IPS DF 4.7 (cell line): ENCODE data around the gene GAS5.
"Not testable (repeated sequence)": the region's sequence is repeated elsewhere in the genome, so short reads cannot be mapped to it uniquely, and the experiment has no call there.

ENCODE experiments used
- DNase-seq: peaks from one replicate; pipeline ENCODE4 v3.0.0-alpha.2; 2013; ENCODE audit warnings: low spot score; ENCODE audit errors: extremely low read depth

GAS5 gene

GRCh38 chr1:173870252-173871075 is 2.7 kb upstream of the GAS5 start:
- no peak for DNase-seq

DNA sequence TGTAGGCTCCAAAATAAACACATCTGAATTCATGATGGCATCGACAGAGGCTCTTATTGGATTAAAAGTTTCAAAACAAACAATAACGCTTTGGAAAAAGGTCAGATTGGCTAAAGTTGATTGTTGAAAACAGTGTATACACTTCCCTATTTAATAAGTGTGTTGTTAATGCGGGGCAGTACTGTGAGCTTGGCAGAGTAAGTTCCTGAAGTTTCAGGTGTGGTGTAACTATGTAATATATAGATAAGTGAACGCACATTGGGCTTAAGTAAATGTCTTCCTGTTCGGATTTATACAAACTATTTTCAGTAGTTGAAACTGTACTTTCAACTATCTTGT is 1.2 kb upstream of the GAS5 start:
- no peak for DNase-seq

DNA sequence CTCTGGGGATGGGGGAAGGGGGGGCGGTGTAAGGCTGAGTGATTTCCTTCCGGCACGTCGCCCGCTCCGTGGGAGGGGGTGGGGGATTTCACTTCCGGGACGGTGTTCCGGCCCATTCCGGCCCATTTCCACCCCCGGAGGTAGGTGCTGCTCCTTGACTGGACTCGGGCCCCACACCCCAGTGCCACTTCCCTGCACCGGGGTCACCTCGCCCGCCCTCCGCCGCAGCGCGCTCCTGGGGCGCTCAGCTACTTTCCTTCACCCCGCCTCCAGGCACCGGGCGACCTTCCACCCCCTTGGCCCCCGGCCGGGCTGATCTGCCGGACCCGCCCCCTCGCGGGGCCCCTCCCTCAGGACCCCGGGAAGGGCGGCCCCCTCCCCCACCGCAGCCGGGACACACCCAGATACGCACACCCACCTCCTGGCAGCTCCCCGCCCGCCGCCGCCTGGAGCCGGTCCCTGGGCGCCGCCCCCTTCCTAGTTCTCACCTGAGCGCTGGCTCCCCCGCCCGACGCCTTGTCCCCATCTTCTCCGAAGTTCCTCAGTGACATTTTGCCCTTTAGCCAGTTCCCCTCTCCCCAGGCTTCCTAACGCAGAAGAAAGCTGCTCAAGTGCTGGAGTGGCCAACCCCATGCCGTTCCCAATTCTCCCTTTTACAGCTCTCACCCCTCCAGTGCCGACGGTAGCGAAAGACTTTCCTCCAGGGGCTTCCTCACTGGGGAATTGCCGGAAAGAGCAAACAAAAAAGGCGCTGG is 654 bp upstream of the GAS5 start, which contains the start of gene ZBTB37:
ZBTB37 (plus strand) TSS at position 115 of the 755 bp plus-strand sequence. CDS start 1,846 bp downstream, outside the sequence.
- no peak for DNase-seq

DNA sequence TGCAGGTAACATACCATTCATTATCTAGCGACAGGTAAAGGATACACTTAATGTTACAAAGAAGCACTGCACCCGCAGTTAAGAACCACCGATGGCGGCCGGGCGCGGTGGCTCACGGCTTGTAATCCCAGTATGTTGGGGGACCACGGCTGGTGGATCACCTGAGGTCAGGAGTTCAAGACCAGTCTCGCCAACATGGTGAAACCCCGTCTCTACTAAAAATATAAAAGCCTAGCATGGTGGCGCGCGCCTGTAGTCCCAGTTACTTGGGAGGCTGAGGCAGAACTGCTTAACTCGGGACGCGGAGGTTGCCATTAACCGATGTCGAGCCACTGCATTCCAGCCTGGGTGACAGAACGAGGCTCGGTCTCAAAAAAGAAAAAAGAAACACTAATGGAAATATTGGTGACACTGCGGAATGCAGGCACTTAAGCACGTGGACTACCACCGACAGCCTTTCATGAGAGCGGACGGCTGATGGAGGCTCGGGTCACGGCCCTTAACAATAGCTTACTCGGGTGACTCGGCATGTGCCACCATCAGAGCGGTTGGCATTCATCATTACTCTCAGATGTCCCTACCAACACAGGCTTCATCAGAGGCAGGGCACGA is 542 bp downstream of the GAS5 start:
- DNase-seq = no peak

DNA sequence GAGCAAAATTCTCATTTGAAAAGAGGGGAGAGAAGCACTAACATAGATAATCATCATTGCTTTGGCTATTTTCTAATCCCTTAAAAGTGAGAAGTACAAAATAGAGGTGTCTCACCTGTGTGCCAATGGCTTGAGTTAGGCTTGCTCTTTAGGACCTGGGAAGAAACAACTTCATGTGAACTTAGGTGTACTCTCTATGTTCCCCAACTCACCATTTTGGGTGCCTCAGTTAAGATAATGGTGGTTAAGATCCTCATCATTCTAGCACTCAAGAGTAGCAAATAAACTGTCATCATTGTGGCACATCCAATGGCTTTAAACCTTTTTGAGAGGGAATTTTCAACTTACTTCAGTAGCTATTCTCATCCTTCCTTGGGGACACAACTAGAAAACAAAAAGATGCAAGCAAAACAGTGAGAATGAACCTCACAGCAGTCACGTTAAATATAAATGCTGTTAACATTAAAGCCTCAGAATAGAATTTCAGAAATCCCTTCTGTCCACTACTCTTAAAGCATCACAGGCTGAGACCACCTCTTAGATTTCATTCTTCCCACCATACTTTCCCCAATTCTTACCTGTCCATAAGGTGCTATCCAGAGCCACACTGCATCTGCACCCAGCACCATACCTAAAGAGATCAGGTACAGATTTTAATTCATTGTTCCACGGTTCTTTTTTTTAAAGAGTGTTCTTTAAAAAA is 1.2 kb downstream of the GAS5 start:
- DNase-seq = no peak

- no peak for DNase-seq
These were observed 2.2 kb downstream of the GAS5 start for GRCh38 chr1:173865468-173866164.

- DNase-seq = no peak
These were observed 3.5 kb downstream of the GAS5 start for GRCh38 chr1:173864179-173864867.

- no peak for DNase-seq
These were observed 4.3 kb downstream of the GAS5 start for GRCh38 chr1:173863224-173864161.

DNA sequence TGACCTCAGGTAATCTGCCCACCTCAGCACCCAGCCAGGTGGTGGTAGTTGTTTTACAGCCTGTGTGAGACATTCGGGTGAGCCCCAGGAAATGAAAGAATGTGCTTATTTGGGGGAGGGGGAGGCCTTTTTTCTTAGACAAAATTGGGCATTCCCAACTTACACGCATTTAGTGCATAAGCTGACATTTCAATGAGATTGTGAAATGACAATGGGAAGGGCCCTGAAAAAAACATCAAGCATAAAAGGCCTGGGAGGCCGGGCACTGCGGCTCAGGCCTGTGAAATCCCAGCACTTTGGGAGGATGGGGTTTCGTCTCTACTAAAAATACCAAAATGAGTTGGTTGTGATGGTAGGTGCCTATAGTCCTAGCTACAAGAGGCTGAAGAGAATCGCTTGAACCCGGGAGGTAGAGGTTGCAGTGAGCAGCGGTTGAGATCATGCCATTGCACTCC is 5.0 kb downstream of the GAS5 start:
- DNase-seq = no peak

DNA sequence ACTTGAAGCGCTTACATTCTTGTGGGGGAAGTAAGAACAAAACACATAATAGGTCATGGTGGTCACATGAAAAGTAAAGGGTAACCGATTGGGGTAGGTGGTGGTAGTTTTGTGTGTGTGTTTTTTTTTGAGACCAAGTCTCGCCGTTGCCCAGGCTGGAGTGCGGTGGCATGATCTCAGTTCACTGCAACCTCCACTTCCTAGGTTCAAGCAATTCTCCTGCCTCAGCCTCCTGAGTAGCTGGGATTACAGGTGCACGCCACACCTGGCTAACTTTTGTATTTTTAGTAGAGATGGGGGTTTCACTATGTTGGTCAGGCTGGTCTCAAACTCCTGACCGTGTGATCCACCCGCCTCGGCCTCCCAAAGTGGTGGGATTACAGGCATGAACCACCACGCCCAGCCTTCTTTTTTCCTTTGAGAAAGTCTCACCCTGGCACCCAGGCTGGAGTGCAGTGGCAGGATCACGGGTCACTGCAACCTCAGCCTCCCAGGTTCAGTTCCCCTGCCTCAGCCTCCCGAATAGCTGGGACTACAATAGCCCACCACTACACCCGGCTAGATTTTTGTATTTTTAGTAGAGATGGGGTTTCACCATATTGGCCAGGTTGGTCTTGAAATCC is 5.5 kb downstream of the GAS5 start:
- not testable (repeated sequence) for DNase-seq

DNA sequence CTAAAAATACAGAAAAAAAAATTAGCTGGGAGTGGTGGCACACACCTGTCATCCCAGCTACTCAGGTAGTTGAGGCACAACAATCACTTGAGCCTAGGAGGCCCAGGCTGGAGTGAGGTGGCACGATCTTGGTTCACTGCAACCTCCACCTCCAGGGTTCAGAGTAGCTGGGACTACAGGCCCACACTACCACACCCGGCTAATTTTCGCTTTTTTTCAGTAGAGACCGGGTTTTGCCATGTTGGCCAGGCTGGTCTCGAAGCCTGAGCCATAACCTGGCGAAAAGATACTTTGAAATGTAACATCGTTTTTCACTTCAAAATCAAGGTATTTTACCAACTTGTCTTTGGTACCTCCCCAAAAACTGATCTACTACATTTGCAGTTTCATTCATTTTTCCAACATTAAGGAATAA is 6.1 kb downstream of the GAS5 start:
- no peak for DNase-seq

DNA sequence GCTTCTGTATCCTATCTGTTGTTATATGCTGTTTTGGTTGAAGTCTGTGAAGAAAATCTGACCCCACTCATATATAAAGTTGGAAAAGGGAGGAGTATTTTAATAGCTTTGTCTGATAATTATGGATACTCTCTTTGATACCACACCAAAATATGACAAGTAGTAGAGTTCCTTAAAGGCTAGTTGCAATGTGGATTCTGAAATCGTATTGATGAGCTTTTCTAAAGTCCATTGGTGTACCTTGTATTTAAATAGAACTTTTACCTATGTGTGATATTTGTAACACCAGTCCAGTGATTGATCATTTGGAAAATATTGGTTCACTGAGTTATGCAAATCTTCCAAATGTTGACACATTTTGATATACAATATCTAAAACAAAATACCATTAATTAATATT is 7.7 kb downstream of the GAS5 start:
- no peak for DNase-seq

GRCh38 chr1:173859547-173859946 is 8.2 kb downstream of the GAS5 start:
- not testable (repeated sequence) for DNase-seq

DNA sequence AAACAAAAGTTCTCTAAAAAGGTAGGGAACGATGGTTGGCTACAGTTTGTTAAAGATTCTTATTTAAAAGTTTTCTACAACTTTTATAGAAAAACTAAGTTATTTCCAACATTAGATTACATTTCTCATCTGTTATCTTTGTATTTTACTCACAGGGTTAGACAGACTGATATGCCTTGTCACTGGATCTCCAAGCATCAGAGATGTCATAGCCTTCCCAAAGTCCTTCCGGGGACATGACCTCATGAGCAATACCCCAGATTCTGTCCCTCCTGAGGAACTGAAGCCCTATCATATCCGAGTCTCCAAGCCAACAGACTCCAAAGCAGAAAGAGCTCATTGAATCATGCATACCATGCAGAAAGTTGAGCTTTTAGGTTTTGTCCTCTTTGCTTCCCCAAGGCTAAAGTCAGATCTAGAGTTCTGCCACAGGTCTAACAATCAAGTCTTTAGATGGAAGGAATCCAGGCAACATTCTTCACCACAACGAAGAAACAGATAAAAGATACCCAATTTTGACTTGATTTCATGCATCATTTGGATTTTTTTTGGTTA is 10.3 kb downstream of the GAS5 start:
- no peak for DNase-seq

DNA sequence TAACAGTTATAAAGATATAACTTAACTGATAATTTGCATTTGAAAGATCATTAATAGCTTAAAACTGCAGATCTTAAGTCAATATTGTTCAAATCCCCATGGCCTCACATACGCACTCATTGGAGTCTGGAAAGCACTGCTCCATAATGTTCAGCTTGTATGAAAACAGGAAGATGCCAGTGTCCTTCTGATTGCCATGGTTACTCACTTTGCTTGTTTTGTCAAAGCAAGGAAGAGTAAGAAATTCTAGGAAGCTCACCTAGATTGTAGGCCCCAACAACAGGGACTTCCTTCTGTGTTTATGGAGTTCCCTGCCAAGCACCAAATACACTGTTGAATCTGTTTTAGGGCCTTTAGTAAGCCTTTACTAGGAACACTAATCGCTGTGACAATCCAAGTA is 10.9 kb downstream of the GAS5 start:
- DNase-seq = no peak

GRCh38 chr1:173856014-173856413 is 11.8 kb downstream of the GAS5 start:
- DNase-seq = no peak

DNA sequence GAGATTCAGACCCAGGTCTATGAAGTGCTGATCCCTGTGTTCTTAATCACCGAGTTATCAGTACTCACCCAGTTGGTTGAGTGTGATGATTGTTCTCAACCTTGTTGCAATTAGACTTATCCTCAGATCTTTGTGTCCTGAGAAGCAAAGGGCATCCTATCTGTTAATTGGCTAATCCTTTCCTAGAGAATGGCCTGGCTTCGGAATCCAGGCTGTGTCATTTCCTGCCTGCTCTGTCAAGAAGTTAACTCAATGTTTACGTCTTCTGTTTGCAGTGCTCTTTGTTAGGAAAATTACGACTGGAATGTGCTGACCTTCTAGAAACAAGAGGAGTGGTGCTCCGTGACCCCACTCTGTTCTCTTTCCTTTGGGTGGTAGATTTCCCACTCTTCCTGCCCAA is 14.7 kb downstream of the GAS5 start:
- no peak for DNase-seq

DNA sequence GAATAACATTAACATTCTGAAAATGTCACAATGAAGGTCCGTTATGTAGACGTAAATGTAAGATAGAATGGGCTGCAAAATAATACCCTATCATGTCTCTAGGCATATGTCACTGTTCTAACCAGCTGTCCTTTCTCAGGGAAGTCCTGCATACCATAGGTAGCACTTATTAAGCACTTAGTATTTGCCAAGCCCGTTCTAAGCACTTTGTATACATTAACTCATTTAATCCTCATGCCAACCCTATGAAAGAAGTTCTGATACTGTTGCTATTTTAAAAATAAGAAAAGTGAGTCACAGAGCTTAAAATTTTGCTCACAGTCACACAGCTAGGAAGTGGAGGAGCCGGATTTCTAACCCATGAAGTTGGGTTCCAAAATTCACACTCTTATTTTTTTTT is 15.7 kb downstream of the GAS5 start:
- no peak for DNase-seq

DNA sequence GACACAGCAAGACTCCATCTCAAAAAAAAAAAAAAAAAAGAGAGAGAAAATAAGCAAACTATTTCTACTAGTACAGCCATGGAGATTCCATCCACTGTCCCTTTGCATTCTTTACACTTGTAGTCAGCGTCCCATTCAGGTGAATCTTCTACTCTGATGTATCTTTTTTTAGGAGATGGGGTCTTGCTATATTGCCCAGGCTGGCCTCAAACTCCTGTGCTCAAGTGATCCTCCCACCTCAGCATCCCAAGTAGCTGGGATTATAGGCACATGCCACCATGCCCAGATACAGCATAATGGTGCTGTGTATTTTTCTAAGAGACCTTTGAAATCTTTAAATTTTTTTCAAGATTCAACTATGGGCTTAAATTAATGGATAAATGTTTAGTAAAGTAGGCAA is 35.0 kb downstream of the GAS5 start:
- no peak for DNase-seq
